Fibroblast of lung (primary cell): ENCODE measurements around the gene ITGA5. TPM values are rescaled to one million over a fixed set of nuclear protein-coding genes. Genes with fewer than 3 reads are reported as not detected.

Source experiments
- DNase-seq, 2 donors: peaks; one replicate each; pipeline versions ENCODE4 v3.0.0 to v3.0.0-alpha.2; 2010; ENCODE audit warnings: low read depth in 2 of 2
- H2AFZ ChIP-seq: 2 replicates; pipeline ENCODE4 v1.5.1; 2012; ENCODE audit warnings: low read length, control low read depth, inconsistent platforms
- H3K27ac ChIP-seq: 2 replicates; pipeline ENCODE4 v1.5.1; 2011; ENCODE audit warnings: low read length, control low read depth; ENCODE audit not compliant: insufficient read depth
- H3K27me3 ChIP-seq: 2 replicates; pipeline ENCODE4 v1.5.1; 2011; ENCODE audit warnings: mild to moderate bottlenecking, low read length; ENCODE audit not compliant: control insufficient read depth, insufficient read depth
- H3K36me3 ChIP-seq: 2 replicates; pipeline ENCODE4 v1.5.1; 2011; ENCODE audit warnings: low read length; ENCODE audit not compliant: control insufficient read depth, insufficient read depth
- H3K4me1 ChIP-seq: 2 replicates; pipeline ENCODE4 v1.5.1; 2011; ENCODE audit warnings: low read length; ENCODE audit not compliant: control insufficient read depth, insufficient read depth; ENCODE audit errors: extremely low read depth
- H3K4me2 ChIP-seq: 2 replicates; pipeline ENCODE4 v1.5.1; 2011; ENCODE audit warnings: low read length, control low read depth; ENCODE audit not compliant: insufficient read depth; ENCODE audit errors: extremely low read depth
- H3K4me3 ChIP-seq, 4 experiments: fragments of 200-600 bp in 1 of 4; sonication (generic) in 1 of 4; replicated peaks in 1 of 4; 2 replicates each; pipeline ENCODE4 v1.5.1; 2011 to 2016; ENCODE audit warnings: low read length in 4 of 4, low read depth in 3 of 4, mild to moderate bottlenecking in 3 of 4, control low read depth in 2 of 4, inconsistent platforms in 1 of 4, mixed read lengths in 1 of 4; ENCODE audit not compliant: insufficient read depth in 1 of 4; ENCODE audit errors: control extremely low read depth in 1 of 4
- H3K79me2 ChIP-seq: 2 replicates; pipeline ENCODE4 v1.5.1; 2012; ENCODE audit warnings: mild to moderate bottlenecking, low read length, inconsistent platforms; ENCODE audit not compliant: control insufficient read depth, insufficient read depth
- H3K9ac ChIP-seq: 2 replicates; pipeline ENCODE4 v1.5.1; 2011; ENCODE audit warnings: mild to moderate bottlenecking, low read length, control low read depth; ENCODE audit not compliant: insufficient read depth
- H3K9me3 ChIP-seq: 2 replicates; pipeline ENCODE4 v1.5.1; 2012; ENCODE audit warnings: low read depth, low read length; ENCODE audit not compliant: control insufficient read depth, insufficient read depth
- H4K20me1 ChIP-seq: 2 replicates; pipeline ENCODE4 v1.5.1; 2011; ENCODE audit warnings: low read length; ENCODE audit not compliant: control insufficient read depth, insufficient read depth; ENCODE audit errors: extremely low read depth
- EZH2 ChIP-seq: IDR thresholded peaks from 2 replicates; pipeline ENCODE4 v1.5.1; 2012; ENCODE audit warnings: low read length, control low read depth, mild to moderate bottlenecking; ENCODE audit errors: missing control alignments
- polyA plus RNA-seq, 2 donors: library from polyadenylated mRNA; depleted of rRNA in 1 of 2; stranded (reverse) in 1 of 2; unstranded in 1 of 2; fragments of >200 nt; gene quantifications; 2 replicates each; pipeline ENCODE4 v1.2.1, GENCODE V29; 2011 to 2012; ENCODE audit warnings: missing spikeins in 1 of 2
- total RNA-seq: library from RNA; depleted of rRNA; stranded (reverse); fragments of >200 nt; gene quantifications from 2 replicates; pipeline ENCODE4 v1.2.1, GENCODE V29; 2014
- TF ChIP-seq, protein P1 (sequence below), 2 donors: IDR thresholded peaks in 1 of 2; conservative IDR thresholded peaks in 1 of 2; 1 replicate in 1 of 2; 2 replicates in 1 of 2; pipeline ENCODE4 v1.5.1; 2011 to 2012; ENCODE audit warnings: low read length in 2 of 2, control low read depth in 1 of 2, inconsistent platforms in 1 of 2, low read depth in 1 of 2, mild to moderate bottlenecking in 1 of 2

ITGA5 gene
- total and polyA plus RNA-seq, 2 donors (not counting 1 experiment from before 2014, with no cell fraction given), result 199 to 232 TPM

DNA sequence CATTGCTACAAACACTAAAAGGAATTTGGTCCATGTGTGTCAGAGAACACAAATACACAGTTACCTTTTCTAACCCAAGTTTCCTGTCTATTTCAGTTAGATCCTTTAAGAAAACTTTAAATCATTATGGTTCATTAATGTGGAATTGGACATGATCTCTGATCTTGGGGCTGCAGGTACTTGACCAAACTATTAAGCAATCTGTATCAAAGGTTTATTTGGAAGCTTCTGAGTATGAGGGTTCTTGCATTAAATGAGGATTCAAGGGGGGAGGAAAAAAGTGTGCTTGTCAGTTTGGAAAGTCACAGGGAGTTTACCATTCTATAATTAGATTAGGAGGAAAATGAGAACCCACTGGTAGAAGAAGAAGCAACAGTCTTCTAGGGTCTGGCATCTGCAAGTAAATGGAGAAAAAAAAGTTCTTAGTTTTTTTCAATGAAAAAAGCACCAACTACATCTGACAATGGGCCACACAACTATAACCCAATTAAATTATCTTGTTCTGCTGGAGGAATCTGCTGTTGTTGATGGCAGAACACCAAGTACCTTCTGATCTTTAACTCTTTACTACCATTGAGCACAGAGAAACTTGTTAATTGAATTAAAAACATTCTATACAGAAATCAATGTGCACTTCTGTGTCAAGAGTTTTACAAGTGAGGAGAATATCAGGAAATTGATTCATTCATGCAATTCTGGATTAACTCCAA, 36.8 kb upstream of the ITGA5 start:
- TF ChIP-seq, protein P1, sequence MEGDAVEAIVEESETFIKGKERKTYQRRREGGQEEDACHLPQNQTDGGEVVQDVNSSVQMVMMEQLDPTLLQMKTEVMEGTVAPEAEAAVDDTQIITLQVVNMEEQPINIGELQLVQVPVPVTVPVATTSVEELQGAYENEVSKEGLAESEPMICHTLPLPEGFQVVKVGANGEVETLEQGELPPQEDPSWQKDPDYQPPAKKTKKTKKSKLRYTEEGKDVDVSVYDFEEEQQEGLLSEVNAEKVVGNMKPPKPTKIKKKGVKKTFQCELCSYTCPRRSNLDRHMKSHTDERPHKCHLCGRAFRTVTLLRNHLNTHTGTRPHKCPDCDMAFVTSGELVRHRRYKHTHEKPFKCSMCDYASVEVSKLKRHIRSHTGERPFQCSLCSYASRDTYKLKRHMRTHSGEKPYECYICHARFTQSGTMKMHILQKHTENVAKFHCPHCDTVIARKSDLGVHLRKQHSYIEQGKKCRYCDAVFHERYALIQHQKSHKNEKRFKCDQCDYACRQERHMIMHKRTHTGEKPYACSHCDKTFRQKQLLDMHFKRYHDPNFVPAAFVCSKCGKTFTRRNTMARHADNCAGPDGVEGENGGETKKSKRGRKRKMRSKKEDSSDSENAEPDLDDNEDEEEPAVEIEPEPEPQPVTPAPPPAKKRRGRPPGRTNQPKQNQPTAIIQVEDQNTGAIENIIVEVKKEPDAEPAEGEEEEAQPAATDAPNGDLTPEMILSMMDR (conservative IDR thresholded peaks at IDR 0.05 in 1 of 2, IDR thresholded peaks at IDR 0.05 in 1 of 2; ENCODE audit: low read depth in 1 of 2, low read length in 2 of 2), result no peak
- TF ChIP-seq EZH2, result no peak
- Histone ChIP-seq H2AFZ (no peak overlapping the region), H3K4me2 (no peak overlapping the region), H3K27ac (no peak overlapping the region), H4K20me1 (no peaks in the 10 kb centered on the region), H3K4me1 (no peaks in the 10 kb centered on the region), H3K9me3 (no peaks in the 10 kb centered on the region), H3K9ac (no peak overlapping the region), H3K27me3 (peaks cover 3% of the 10 kb centered on the region), H3K4me3 (no peak overlapping the region), H3K79me2 (no peaks in the 10 kb centered on the region), H3K36me3 (no peaks in the 10 kb centered on the region)
- DNase-seq, result no peak

DNA sequence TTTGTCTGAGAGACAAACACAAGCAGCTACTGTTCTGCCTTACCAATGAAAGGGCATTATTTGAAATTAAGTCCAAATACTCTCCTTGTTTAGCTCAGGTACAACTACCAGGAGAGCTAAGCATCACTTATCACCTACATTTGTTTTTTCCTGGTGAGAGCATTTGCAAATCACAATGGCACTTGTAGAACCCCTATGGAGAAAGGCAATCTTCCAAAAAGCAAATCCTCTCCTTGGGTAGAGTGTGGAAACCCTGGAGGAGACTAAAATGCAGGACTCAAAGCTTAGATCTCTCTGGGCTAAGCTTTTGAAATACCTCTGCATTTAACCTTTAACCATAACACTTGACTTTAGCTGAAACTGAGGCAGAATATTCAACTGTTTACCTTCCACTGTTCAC, 33.6 kb upstream of the ITGA5 start:
- Histone ChIP-seq H3K79me2 (no peaks in the 10 kb centered on the region), H4K20me1 (no peaks in the 10 kb centered on the region), H3K9me3 (no peaks in the 10 kb centered on the region), H3K27ac (no peak overlapping the region), H2AFZ (no peak overlapping the region), H3K36me3 (no peaks in the 10 kb centered on the region), H3K4me3 (no peak overlapping the region), H3K4me2 (no peak overlapping the region), H3K27me3 (peaks cover 5% of the 10 kb centered on the region), H3K9ac (no peak overlapping the region), H3K4me1 (no peaks in the 10 kb centered on the region)
- no peak for DNase-seq
- TF ChIP-seq, protein P1 (conservative IDR thresholded peaks at IDR 0.05 in 1 of 2, IDR thresholded peaks at IDR 0.05 in 1 of 2; ENCODE audit: low read depth in 1 of 2, low read length in 2 of 2), result no peak
- no peak for TF ChIP-seq EZH2

DNA sequence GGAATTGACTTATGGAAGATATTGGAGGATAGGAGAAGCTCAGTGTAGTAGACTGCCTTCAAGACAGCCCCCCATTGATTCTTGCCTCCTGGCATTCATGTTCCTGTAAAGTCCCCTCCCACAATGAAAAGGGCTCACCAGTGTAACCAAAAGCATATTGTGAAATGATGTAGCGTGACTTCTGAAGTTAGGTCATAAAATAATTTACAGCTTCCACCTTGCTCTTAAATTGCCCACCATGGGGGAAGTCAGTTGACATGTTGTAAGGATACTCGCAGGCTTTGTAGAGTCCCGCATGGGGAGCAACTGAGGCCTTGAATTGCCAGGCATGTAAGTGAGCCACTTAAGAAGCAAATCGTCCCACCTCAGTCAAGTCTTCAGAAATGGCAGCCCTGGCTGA, 29.3 kb upstream of the ITGA5 start:
- H3K4me2 ChIP-seq, result no peak overlapping the region
- H3K9me3 ChIP-seq, result no peaks in the 10 kb centered on the region
- H3K36me3 ChIP-seq, result no peaks in the 10 kb centered on the region
- TF ChIP-seq EZH2, result no peak
- TF ChIP-seq, protein P1 (conservative IDR thresholded peaks at IDR 0.05 in 1 of 2, IDR thresholded peaks at IDR 0.05 in 1 of 2; ENCODE audit: low read depth in 1 of 2, low read length in 2 of 2), result no peak
- no peak overlapping the region for H3K4me3 ChIP-seq
- H2AFZ ChIP-seq, result no peak overlapping the region
- peaks cover 7% of the 10 kb centered on the region for H3K27me3 ChIP-seq
- H3K9ac ChIP-seq, result no peak overlapping the region
- no peaks in the 10 kb centered on the region for H4K20me1 ChIP-seq
- H3K79me2 ChIP-seq, result no peaks in the 10 kb centered on the region
- no peak for DNase-seq
- no peak overlapping the region for H3K27ac ChIP-seq
- no peaks in the 10 kb centered on the region for H3K4me1 ChIP-seq
